ENCODE results near the gene SETD2. TPM values are rescaled to one million over a fixed set of nuclear protein-coding genes. Genes with fewer than 3 reads are reported as not detected.

SETD2 gene
- total and polyA plus RNA-seq, 9 of the 15 experiments (the other 6 are each of a cell fraction or from before 2014, with no cell fraction given) = 8.2 to 44.0 (median 33.6) TPM

DNA sequence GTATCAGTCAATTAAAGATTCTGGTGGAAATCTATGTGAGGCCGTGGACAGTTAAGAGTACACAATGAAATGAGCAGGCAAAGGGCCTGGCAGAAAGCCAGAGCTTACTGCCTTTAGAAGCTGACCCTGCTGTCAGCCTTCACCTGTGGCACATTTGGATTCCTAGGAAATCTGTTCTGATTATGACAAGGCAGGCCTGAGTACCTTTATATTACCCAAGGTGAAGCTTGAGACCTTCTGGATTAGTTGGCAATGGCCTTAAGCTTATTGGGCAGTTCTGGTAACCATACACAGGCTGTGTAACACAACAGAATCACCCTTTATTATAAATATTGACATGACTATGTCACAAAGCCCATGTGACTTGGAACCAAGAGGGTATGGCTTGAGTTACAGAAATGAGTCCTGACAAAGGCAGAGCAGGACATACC is 141.3 kb downstream of the SETD2 start:
- no peaks in the 10 kb centered on the region for H3K9me3 ChIP-seq (replicated peaks; ENCODE audit: control insufficient read depth, insufficient read depth, low read depth, low read length)
- intact Hi-C loops (cut with micrococcal nuclease) = no loop called here
- CTCF ChIA-PET (ENCODE audit: low intra/inter-chr PET ratio) = no interaction called here

DNA sequence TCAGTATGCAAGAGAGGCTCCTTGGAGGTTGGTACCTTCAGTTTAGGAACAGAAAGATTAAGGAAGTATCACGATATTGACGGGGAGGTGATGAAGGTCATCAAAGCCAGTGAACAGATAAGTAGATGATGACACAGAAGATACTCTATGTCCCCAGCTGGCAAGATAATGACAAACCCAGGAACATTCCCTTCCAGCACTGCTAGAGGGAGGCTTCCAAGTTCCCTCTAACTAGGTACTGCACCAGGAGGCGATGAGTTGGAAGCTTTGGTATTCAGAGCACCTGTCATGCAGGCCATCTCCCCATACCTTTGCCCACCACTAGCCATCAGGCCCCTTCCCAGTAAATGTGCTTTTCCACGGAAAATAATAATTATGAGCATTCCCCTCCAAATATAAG is 143.6 kb downstream of the SETD2 start:
- Histone ChIP-seq H3K27me3 (ENCODE audit: control insufficient read depth in 2 of 2, insufficient read depth in 2 of 2, low read length in 2 of 2) (no peaks in the 10 kb centered on the region), H3K9me1 (ENCODE audit: control insufficient read depth, insufficient read depth, low read length) (no peaks in the 10 kb centered on the region), H4K20me1 (replicated peaks; ENCODE audit: control insufficient read depth, insufficient read depth, low read length) (peaks cover 4% of the 10 kb centered on the region; the same call in 1 of the 2 replicates), H3K36me3 (ENCODE audit: control insufficient read depth, insufficient read depth, low read length) (peaks cover 60% of the 10 kb centered on the region), H3K4me3 (no peak overlapping the region), H3K9me3 (replicated peaks; ENCODE audit: control insufficient read depth, insufficient read depth, low read depth, low read length) (no peaks in the 10 kb centered on the region), H2AFZ (ENCODE audit: low read depth, low read length) (no peak overlapping the region), H3K4me2 (ENCODE audit: insufficient read depth, low read length) (no peak overlapping the region), H3K27ac (ENCODE audit: extremely low read depth, low read depth, low read length) (no peak overlapping the region), H3K9ac (ENCODE audit: insufficient read depth in 1 of 2, low read depth in 2 of 2, low read length in 2 of 2) (no peak overlapping the region), H3K79me2 (ENCODE audit: control insufficient read depth, insufficient read depth, low read length) (peaks cover 15% of the 10 kb centered on the region), H3K4me1 (replicated peaks in 1 of 2; ENCODE audit: control insufficient read depth in 2 of 2, insufficient read depth in 2 of 2, low read length in 2 of 2) (peaks cover 11 to 27% of the 10 kb centered on the region in 2 experiments; a peak in 4 of 5 replicates)
- DNase-seq (ENCODE audit: extremely low read depth in 1 of 4, low spot score in 3 of 4) = no peak
- CTCF ChIA-PET (ENCODE audit: low intra/inter-chr PET ratio) = no interaction called here
- 64% methylated on average over 4 of the region's 4 CpGs for WGBS (ENCODE audit: insufficient coverage, low coverage, missing lambda C conversion rate)
- no TSS peak for BruUV-seq (replicated peaks)
- intact Hi-C loops (cut with micrococcal nuclease) (no loop called here), in situ Hi-C loops (cut with MboI) (no loop called here)
- POLR2A ChIA-PET = interaction anchor here (0.7 to 4.9 kb wide), 4 partner anchors 8 to 39 kb away, joined by 3 to 27 read pairs (median 4); no protein-coding TSS in a partner anchor
- no peak for FAIRE-seq
- ATAC-seq = no peak
- TF ChIP-seq TARDBP (IDR thresholded peaks at IDR 0.05) = no peak
- TF ChIP-seq, protein P1, sequence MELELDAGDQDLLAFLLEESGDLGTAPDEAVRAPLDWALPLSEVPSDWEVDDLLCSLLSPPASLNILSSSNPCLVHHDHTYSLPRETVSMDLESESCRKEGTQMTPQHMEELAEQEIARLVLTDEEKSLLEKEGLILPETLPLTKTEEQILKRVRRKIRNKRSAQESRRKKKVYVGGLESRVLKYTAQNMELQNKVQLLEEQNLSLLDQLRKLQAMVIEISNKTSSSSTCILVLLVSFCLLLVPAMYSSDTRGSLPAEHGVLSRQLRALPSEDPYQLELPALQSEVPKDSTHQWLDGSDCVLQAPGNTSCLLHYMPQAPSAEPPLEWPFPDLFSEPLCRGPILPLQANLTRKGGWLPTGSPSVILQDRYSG (tag; conservative IDR thresholded peaks at IDR 0.05; ENCODE audit: low read depth) = no peak
- TF ChIP-seq, protein P2, sequence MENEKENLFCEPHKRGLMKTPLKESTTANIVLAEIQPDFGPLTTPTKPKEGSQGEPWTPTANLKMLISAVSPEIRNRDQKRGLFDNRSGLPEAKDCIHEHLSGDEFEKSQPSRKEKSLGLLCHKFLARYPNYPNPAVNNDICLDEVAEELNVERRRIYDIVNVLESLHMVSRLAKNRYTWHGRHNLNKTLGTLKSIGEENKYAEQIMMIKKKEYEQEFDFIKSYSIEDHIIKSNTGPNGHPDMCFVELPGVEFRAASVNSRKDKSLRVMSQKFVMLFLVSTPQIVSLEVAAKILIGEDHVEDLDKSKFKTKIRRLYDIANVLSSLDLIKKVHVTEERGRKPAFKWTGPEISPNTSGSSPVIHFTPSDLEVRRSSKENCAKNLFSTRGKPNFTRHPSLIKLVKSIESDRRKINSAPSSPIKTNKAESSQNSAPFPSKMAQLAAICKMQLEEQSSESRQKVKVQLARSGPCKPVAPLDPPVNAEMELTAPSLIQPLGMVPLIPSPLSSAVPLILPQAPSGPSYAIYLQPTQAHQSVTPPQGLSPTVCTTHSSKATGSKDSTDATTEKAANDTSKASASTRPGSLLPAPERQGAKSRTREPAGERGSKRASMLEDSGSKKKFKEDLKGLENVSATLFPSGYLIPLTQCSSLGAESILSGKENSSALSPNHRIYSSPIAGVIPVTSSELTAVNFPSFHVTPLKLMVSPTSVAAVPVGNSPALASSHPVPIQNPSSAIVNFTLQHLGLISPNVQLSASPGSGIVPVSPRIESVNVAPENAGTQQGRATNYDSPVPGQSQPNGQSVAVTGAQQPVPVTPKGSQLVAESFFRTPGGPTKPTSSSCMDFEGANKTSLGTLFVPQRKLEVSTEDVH (IDR thresholded peaks at IDR 0.05; ENCODE audit: low read depth, partially characterized antibody) = no peak
- TF ChIP-seq RNF2 (IDR thresholded peaks at IDR 0.05) = no peak
- TF ChIP-seq, protein P3, sequence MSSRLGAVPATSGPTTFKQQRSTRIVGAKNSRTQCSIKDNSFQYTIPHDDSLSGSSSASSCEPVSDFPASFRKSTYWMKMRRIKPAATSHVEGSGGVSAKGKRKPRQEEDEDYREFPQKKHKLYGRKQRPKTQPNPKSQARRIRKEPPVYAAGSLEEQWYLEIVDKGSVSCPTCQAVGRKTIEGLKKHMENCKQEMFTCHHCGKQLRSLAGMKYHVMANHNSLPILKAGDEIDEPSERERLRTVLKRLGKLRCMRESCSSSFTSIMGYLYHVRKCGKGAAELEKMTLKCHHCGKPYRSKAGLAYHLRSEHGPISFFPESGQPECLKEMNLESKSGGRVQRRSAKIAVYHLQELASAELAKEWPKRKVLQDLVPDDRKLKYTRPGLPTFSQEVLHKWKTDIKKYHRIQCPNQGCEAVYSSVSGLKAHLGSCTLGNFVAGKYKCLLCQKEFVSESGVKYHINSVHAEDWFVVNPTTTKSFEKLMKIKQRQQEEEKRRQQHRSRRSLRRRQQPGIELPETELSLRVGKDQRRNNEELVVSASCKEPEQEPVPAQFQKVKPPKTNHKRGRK (tag; IDR thresholded peaks at IDR 0.05) = no peak
- TF ChIP-seq MCM2 (IDR thresholded peaks at IDR 0.05; ENCODE audit: low read depth) = no peak
- no peak for TF ChIP-seq RBFOX2 (IDR thresholded peaks at IDR 0.05; ENCODE audit: low read depth, low read length)
- no peak for TF ChIP-seq YY1 (IDR thresholded peaks at IDR 0.05; ENCODE audit: borderline replicate concordance in 1 of 3, control insufficient read depth in 1 of 3, extremely low read depth in 1 of 3, insufficient read depth in 3 of 3, insufficient read length in 1 of 3, insufficient replicate concordance in 2 of 3, low read depth in 1 of 3, low read length in 2 of 3)

More for the DNA sequence above, 141.3 kb downstream of the SETD2 start:
- WGBS (ENCODE audit: insufficient coverage, low coverage, missing lambda C conversion rate) = 69% methylated on average over 1 of the region's 1 CpG
- in situ Hi-C loops (cut with MboI) = no loop called here
- no peak overlapping the region for H3K4me3 ChIP-seq
- DNase-seq (ENCODE audit: extremely low read depth in 1 of 4, low spot score in 3 of 4) = no peak
- BruUV-seq (replicated peaks) = no TSS peak
- no peak for ATAC-seq
- peaks cover 1 to 7% of the 10 kb centered on the region in 2 experiments; a peak in 4 of 5 replicates for H3K4me1 ChIP-seq (replicated peaks in 1 of 2; ENCODE audit: control insufficient read depth in 2 of 2, insufficient read depth in 2 of 2, low read length in 2 of 2)
- H3K9me1 ChIP-seq (ENCODE audit: control insufficient read depth, insufficient read depth, low read length) = no peaks in the 10 kb centered on the region
- no peak overlapping the region for H3K27ac ChIP-seq (ENCODE audit: extremely low read depth, low read depth, low read length)
- peaks cover 39% of the 10 kb centered on the region for H3K36me3 ChIP-seq (ENCODE audit: control insufficient read depth, insufficient read depth, low read length)
- no peak overlapping the region for H3K4me2 ChIP-seq (ENCODE audit: insufficient read depth, low read length)
- peaks cover 4% of the 10 kb centered on the region; the same call in 1 of the 2 replicates for H4K20me1 ChIP-seq (replicated peaks; ENCODE audit: control insufficient read depth, insufficient read depth, low read length)
- H3K79me2 ChIP-seq (ENCODE audit: control insufficient read depth, insufficient read depth, low read length) = peaks cover 19% of the 10 kb centered on the region
- H2AFZ ChIP-seq (ENCODE audit: low read depth, low read length) = no peak overlapping the region
- FAIRE-seq = no peak
- POLR2A ChIA-PET = interaction anchor here (0.9 to 1.2 kb wide), 4 partner anchors 8 to 21 kb away, joined by 3 to 5 read pairs (median 4); no protein-coding TSS in a partner anchor
- TF ChIP-seq NFIC (IDR thresholded peaks at IDR 0.05) = peak; percentile 69
- TF ChIP-seq ZNF263 (CRISPR knock-in tag; IDR thresholded peaks at IDR 0.05; ENCODE audit: borderline replicate concordance) = no peak
- no peaks in the 10 kb centered on the region for H3K27me3 ChIP-seq (ENCODE audit: control insufficient read depth in 2 of 2, insufficient read depth in 2 of 2, low read length in 2 of 2)
- H3K9ac ChIP-seq (ENCODE audit: insufficient read depth in 1 of 2, low read depth in 2 of 2, low read length in 2 of 2) = no peak overlapping the region
